Fibroblast of peridontal ligament (primary cell): Measurements from ENCODE around the gene RDH5.

Experiments
- DNase-seq: peaks from one replicate; pipeline ENCODE4 v3.0.0-alpha.2; 2010; ENCODE audit errors: extremely low read depth

RDH5 gene

DNA sequence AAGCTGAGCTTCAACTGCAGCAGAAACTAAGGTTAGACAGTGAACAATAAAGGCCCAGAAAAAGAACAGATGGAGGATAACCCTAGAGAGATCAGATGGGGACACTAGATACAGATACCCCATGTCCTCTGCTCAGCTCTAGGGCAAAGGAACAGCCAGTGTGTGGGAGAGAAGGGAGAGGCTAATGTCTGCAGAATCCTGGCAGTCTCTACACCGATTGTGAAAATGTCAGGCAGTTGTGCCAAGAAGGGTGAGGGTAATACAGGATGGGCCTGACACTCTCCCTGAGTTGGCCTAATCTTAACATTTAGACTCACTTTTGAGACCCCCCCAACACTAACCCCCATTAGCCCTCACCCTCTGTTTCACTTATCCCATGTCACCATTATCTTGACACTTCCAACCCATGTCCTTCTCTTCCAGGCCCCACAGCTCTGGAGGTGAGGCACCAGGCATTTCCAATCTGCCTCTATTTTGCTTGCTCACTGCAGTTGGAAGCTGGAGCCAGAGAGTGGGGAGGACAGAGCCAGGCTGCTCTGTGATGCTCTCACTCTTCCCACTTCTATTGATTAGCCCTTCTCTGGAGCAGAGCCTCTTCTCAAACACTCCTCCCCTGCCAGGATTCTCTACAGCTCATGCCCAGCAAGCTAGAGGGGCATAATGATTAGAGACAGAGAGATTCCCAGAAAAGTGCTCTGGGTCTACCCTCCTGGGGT lies 7.3 kb upstream of the RDH5 start:
- DNase-seq = peak; percentile 40

DNA sequence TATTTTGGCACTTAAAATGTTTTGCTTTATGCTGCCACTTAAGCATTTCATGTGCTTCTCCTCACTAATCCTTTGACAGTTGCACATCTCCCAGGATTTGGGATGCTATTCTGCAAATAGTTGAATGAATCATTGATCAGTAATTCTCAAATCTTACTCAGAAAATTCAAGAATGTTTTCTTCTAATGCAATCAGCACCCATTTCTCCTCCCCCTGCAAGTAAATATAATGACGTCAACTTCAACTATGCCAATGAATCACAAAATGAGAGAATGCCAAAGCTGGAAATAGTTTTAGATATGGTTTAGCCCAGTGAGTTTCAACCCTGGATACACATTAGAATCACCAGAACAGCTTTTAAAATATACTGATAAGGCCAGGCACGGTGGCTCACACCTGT lies 6.5 kb upstream of the RDH5 start:
- peak; percentile 97 for DNase-seq

DNA sequence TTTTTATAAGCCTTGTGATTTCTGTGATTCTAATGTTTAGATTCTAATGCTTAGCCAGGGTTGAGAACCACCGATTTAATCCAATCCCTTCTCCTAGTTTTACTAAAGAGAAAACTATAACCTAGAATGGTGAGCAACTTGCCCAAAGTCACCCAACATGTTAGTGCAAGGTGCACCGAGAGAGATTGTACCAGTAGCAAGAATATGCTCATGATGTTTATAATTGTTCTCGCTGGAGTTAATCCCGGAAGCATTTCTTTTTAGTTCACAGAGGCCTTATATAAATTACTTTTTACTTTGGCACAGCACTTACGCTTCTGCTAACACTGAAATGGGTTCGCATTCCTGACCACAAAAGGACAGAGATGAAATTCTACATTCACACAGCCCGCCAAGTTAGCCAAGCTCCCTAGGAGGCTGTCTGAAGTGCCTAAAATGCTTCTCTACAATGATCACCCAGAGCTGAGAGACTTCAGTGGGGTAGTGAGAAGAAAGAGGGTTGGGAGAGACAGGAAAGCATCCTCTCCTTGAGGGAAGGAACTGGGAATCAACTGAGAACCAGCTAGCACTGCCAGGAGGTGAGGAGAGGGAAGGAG lies 4.9 kb upstream of the RDH5 start:
- DNase-seq = no peak

DNA sequence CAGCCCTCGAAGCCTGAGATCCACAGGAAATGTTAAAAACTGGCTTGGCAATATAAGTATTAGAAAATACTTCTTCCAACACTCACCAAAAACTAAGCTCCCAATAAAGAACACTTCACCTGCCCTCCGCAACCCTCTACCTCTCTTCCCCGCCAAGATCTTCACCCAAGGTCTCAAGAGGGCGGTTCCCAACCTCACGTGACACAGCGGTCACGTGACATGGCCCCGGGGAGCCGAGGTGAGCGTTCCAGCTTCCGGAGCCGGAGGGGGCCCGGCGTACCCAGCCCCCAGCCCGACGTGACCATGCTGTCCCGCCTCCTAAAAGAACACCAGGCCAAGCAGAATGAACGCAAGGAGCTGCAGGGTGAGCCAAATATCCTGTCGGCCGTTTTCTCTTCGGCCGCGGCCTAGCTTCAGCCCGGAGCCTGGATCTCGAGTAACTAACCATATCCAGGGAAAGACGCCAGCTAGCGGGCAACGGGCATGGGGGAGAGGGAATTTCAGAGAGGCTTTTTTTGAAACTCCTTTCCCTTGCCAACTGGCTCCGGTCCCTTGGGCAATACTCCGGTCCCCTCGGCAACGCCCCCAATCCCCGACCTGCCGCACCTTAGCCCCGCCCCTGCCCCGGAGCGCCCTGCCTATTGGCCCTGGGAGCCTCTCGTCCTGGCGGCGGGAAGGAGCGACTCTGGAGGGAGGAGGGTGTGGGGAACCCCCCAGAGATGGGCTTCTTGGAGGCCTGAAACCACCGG lies 4.2 kb upstream of the RDH5 start, which contains the start of gene BLOC1S1:
Gene BLOC1S1, plus strand, starts transcription at position 214 of the 749 bp plus-strand sequence. Its CDS starts 6 bp downstream, at position 220.
- peak; percentile 87 for DNase-seq

DNA sequence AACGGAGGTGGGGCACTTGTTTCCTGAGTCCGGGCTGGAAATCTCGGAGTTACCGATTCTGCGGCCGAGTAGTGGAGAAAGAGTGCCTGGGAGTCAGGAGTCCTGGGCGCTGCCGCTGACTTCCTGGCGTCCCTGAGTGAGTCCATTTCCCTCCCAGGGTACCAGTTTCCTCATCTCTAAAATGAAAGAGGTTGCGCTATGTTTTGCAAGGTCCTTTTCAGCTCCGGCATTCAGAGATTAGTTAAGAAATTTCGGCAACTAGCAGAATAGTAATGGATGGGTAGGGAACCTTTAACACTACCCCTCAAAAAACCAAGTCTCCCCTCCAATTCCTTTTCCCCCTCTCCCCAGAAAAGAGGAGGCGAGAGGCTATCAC lies 3.6 kb upstream of the RDH5 start:
- no peak for DNase-seq

DNA sequence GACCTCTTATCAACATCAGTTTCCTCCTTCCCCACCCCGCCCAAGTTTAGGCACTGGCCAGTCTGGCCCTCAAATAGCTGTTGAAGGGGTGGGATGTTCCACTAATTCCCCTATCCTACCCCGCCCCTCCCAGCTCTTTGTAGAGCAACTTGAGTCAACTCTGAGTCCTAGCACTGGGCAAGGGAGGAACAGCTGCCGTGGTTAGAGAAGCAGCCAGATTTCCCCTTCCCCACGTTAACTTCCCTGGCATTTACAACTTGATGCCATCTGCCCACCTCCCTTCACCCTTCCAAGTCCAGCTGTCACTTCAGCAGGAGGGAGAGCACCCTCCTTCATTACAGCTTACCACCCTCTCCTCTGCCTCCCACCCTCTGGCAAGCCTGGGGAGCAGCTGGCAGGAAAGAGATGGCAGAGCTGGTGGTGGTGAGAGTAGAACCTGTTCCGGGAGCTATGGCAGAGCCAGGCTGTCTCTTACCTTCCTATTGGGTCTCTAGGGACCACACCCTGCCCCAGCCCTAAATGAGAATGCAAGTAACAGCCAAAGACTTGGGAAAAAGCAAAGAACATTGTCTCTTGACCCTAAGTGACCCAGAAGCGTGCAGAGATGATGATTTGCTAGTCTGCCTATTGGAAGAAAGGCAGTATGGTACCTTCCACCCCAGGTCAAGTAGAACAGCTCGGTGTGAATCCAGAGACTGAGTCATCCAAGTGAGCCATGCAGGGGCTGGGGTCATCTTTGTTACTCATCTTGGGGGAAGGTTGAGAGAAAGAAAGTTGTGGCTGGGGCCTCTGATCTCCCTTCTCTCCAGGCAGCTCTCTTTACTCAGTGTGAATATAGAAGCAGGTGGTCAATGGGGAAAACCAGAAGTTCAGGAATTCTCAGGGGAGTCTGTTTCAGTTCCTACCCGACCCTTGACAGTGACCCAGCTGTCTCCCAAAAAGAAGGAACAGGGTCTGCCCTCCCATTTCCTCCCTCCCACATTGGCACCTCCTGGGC lies 2.9 kb upstream of the RDH5 start:
- no peak for DNase-seq

DNA sequence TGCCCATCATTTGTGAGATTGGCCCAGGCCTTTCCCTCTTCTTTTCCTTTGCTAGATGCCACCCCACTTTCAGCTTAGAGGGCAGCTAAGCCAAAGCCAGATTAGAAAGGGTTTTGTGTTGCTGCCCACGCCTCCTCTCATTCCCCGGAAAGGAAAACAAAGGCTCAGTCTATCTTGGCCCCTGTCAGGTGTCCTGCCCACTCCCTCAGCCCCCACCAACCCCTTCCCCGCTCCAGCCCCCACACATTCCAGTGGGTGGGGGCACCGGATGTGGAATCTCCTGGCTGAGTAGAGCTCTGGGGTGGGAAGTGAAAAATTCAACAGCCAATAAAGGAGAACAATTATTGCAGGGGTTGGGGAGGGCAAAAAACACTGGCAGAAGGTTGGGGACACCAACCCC lies 2.2 kb upstream of the RDH5 start:
- DNase-seq = no peak

DNA sequence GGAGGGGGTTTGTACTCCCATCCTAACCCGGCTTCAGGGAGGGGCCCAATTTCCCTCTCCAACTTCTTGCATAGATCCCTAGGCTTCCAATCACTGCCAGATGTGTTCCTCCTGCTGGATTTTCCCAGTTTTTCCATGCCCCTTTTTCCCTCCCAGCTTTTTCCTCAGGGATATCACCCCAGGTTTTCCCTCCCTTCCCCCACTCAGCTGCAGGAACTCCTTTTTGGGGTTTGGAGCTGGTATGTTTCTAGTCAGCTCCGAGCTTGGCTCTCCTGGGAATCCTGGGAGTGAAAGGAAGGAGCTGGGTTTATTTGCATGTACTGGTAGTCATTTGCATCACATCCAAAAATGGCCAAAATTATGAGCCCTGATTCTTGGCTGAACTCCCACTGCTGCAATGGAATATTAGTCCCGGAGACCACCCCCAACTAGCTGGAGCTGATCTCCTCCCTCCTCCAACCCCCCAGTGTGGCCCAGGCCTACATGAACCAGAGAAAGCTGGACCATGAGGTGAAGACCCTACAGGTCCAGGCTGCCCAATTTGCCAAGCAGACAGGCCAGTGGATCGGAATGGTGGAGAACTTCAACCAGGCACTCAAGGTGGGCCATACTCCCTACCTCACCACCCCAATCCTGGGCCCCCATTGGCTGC lies 1.4 kb upstream of the RDH5 start:
- peak; percentile 82 for DNase-seq

DNA sequence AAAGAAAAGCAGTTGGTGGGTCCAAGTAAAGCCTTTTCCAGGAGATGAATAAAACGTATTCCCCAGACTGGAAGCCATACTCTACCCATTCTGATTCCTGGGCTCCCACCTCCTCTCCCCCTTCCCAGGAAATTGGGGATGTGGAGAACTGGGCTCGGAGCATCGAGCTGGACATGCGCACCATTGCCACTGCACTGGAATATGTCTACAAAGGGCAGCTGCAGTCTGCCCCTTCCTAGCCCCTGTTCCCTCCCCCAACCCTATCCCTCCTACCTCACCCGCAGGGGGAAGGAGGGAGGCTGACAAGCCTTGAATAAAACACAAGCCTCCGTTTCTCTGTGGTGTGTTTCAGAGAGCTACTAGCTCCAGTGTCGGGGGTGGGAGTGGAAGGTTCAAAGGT lies 822 bp upstream of the RDH5 start:
- no peak for DNase-seq

DNA sequence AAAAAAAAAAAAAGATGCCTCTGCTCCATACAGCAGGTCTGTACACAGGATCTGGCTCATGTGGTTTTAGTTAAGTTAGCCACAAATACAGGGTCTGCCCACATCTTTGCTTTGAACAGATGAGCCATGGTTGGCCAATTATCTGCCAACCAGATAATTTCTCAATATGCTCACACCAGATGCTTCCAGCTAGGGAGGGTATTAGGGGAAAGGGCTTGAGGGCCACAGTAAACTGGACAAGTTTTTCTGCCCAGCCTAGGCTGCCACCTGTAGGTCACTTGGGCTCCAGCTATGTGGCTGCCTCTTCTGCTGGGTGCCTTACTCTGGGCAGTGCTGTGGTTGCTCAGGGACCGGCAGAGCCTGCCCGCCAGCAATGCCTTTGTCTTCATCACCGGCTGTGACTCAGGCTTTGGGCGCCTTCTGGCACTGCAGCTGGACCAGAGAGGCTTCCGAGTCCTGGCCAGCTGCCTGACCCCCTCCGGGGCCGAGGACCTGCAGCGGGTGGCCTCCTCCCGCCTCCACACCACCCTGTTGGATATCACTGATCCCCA lies 776 bp downstream of the RDH5 start:
- DNase-seq = peak; percentile 98

DNA sequence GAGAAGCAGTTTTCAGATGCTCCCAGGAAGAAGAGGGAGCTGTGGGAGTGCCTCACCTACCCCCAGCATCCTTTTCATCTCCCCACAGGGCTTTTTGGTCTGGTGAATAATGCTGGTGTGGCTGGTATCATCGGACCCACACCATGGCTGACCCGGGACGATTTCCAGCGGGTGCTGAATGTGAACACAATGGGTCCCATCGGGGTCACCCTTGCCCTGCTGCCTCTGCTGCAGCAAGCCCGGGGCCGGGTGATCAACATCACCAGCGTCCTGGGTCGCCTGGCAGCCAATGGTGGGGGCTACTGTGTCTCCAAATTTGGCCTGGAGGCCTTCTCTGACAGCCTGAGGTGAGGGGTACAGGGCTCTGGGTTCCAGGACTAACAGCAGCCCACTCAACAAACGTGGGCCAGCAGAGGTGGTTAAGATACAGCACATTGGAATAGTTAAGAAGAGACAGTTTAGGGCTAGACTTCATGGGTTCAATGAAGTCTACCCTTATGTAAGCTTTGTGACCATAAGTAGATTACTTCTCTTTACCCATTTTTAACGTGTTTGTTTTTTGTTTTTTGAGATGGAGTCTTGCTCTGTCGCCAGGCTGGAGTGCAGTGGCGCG lies 1.5 kb downstream of the RDH5 start:
- DNase-seq = no peak

DNA sequence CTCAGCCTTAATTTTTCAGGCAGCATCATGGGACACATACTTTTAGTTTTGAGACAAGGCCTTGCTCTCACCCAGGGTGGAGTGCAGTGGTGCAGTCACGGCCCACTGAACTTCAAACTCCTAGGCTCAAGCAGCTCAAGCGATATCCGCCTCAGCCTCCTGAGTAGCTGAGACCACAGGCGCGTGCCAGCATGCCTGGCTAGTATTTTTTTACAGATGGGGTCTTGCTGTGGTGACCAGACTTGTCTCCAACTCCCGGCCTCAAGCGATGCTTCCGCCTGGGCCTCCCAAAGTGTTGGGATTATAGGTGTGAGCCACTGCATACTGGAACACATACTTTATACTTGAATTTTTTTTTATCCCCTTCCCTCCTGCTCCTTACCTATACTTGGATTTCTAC lies 2.8 kb downstream of the RDH5 start:
- no peak for DNase-seq

DNA sequence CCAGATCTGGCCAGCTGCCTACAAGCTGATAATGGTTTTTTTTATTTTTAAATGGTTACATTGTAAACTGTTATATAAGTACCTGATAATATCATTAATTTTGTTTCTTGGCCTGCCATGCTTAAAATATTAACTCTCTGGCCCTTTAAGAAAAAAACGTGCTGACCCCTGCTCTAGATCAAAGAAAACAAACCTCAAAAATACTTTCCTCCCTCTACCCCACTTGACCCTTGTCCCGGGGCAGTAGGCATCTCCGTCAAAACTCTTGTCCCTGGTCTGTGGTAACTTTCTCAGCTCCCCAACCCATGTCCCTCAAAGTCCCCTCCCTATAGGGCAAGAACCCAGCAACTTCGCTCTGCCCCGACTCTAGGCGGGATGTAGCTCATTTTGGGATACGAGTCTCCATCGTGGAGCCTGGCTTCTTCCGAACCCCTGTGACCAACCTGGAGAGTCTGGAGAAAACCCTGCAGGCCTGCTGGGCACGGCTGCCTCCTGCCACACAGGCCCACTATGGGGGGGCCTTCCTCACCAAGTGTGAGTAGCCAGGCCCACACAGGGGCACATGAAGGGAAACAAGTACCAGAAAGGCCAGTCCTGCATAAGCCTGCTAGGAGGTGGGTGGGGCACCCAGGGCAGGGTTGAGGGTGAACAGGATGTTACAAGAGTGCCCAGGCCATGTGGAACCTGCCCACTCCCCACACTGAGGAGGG lies 3.5 kb downstream of the RDH5 start:
- DNase-seq = no peak

DNA sequence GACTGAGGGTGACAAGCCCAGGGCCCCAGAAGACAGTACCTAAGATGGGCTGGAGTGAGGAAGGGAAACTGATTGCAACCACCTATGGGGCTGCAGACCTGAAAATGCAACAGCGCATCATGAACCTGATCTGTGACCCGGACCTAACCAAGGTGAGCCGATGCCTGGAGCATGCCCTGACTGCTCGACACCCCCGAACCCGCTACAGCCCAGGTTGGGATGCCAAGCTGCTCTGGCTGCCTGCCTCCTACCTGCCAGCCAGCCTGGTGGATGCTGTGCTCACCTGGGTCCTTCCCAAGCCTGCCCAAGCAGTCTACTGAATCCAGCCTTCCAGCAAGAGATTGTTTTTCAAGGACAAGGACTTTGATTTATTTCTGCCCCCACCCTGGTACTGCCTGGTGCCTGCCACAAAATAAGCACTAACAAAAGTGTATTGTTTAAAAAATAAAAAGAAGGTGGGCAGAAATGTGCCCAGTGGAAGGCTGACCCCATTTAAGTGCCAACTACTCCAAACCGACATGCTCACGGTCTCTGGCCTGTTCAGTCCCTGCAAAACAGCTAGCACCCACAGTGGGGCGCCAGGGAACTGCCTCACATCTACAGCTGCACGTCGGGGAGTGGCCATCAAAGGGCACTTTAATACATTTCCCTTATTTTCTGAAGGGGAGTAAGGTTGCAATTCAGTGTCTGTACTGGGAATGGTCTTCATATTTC lies 4.2 kb downstream of the RDH5 start:
- peak; percentile 80 for DNase-seq

DNA sequence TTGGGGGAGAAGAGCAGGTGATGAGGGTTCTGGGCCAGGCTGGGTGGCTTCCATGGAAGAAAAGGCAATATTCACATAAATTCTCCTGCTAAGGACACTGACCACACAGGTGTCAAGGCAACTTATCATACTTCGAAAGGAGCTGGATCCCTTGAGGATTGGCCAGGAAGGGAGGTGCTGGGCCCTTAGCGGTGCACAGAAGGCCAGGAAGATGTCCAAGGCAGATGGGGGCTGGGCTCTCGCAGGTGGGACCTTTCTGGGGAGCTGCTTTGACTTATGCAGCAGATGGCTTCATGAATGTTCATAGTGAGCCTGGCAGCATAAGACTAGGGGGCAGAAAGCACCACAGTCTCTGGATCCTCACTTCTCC lies 4.7 kb downstream of the RDH5 start:
- DNase-seq = no peak

DNA sequence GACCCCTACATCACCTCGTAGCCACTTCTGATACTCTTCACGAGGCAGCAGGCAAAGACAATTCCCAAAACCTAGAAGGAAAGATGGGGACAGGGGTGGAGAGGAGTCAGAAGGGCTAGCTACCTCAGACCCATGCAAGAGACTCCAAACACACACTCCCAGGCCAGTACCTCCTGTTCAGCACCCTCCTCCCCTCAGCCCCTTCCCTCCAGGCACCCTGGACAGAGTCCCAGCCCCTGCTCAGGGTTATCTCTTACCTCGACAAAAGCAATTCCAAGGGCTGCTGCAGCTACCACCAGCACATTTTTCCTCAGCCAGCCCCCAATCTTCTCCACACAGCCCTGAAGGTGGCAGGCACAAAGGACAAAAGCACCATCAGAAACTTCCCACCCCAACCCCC lies 5.4 kb downstream of the RDH5 start:
- DNase-seq = no peak

DNA sequence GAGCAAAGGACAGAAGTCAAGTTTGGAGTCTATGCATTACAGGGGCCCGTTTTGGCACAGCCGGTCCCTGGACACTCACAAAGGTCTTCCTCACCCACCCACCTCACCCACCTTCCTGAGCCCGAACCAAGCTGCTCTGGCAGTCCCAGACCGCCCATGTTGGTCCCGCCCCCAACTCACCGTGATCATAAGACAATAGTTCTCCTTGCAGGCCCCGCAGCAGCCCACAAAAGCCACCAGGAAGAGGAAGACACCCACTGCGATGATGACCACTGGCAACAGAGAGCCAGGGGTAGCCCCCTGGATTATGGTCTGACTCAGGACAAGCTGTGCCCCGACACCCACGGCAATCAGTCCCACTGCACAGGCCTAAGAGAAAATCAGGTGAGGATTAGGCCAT lies 6.8 kb downstream of the RDH5 start:
- no peak for DNase-seq

DNA sequence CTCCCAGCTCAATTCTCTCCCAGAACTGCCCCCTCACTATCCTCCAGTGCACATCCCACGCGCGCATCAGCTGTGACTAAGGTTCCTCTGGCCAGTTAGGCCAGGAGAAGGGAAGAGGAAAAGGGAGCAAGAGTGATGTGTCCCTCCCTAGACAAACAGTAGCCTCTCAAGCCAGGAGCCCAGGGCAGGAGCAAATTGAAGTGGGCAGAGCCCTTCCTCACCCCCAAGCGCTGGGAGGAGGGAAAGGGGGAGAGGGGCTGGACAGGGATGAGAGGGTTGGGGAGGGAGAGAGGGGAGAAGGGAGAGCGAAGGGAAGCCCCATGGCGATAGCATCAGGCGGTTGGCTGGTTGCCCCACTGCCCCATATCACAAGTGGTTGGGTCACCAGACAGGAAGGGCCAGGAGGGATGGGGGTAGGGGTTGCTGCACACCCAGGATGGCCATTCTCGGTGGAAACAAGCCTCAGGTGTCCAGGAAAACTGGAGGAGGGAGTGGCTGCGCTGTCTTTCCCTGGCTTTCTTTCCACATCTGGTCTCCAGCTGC lies 7.5 kb downstream of the RDH5 start:
- peak; percentile 52 for DNase-seq
